ENCODE data around the gene SESN2.
"Not testable (repeated sequence)": the region's sequence is repeated elsewhere in the genome, so short reads cannot be mapped to it uniquely, and the experiment has no call there.

GRCh38 chr1:28327431-28327830 is 68.1 kb downstream of the SESN2 start:
- TF ChIP-seq CTCF (IDR thresholded peaks at IDR 0.05; ENCODE audit: borderline replicate concordance, extremely low read depth, low read length, poor library complexity, severe bottlenecking); EZH2 (IDR thresholded peaks at IDR 0.05; ENCODE audit: borderline replicate concordance, low read depth, low read length, severe bottlenecking): not testable (repeated sequence)
